D721Med (cell line): ENCODE results near the gene HS6ST3.

Source experiments
- DNase-seq: peaks from one replicate; pipeline ENCODE4 v3.0.0; 2011; ENCODE audit warnings: low spot score; ENCODE audit not compliant: insufficient read length
- FAIRE-seq: peaks from 2 replicates; lab custom pipeline; 2011; peaks lifted over from hg19 to GRCh38; lab: Jason Lieb, UNC
- CTCF ChIP-seq: IDR thresholded peaks from 2 replicates; pipeline ENCODE4 v1.5.1; 2012; ENCODE audit warnings: mild to moderate bottlenecking, control low read depth; ENCODE audit not compliant: insufficient read depth; ENCODE audit errors: missing control alignments

The HS6ST3 gene

GRCh38 chr13:96575423-96576320 lies 485.8 kb downstream of the HS6ST3 start:
- FAIRE-seq (no peak), DNase-seq (no peak)
- TF ChIP-seq CTCF = no peak

- FAIRE-seq = no peak
- TF ChIP-seq CTCF = no peak
- no peak for DNase-seq
Measured at GRCh38 chr13:96581741-96582140, 491.8 kb downstream of the HS6ST3 start.

GRCh38 chr13:96615252-96615651 lies 525.3 kb downstream of the HS6ST3 start:
- FAIRE-seq = no peak
- TF ChIP-seq CTCF = no peak

GRCh38 chr13:96617528-96617927 lies 527.6 kb downstream of the HS6ST3 start:
- no peak for DNase-seq
- FAIRE-seq = no peak
- no peak for TF ChIP-seq CTCF

More at GRCh38 chr13:96615252-96615651, 525.3 kb downstream of the HS6ST3 start:
- DNase-seq = no peak

GRCh38 chr13:96621634-96622183 lies 531.8 kb downstream of the HS6ST3 start:
- DNase-seq (no peak), FAIRE-seq (no peak)
- no peak for TF ChIP-seq CTCF

- TF ChIP-seq CTCF = no peak
- no peak for DNase-seq
- FAIRE-seq = no peak
Measured at GRCh38 chr13:96629331-96629730, 539.4 kb downstream of the HS6ST3 start.
